Fibroblast of the aortic adventitia (primary cell): ENCODE results near the gene ACTR6. TPM values are rescaled to one million over a fixed set of nuclear protein-coding genes. Genes with fewer than 3 reads are reported as not detected.
A peak's percentile ranks its signal among the peaks of the same experiment; 100 is the strongest.
"Not testable (repeated sequence)": the region's sequence is repeated elsewhere in the genome, so short reads cannot be mapped to it uniquely, and the experiment has no call there.

Experiments
- DNase-seq: peaks from one replicate; pipeline ENCODE4 v3.0.0-alpha.2; 2010; ENCODE audit warnings: low read depth
- H3K4me3 ChIP-seq: 2 replicates; pipeline ENCODE4 v1.5.1; 2011; ENCODE audit warnings: low read depth, mild to moderate bottlenecking, control low read depth, low read length, moderate library complexity
- total RNA-seq: library from RNA; depleted of rRNA; stranded (reverse); fragments of >200 nt; gene quantifications from 2 replicates; pipeline ENCODE4 v1.2.3, GENCODE V29; 2012; ENCODE audit warnings: low replicate concordance
- TF ChIP-seq, protein P1 (sequence below): IDR thresholded peaks from 2 replicates; pipeline ENCODE4 v1.5.1; 2011; ENCODE audit warnings: mild to moderate bottlenecking, low read length, control low read depth, inconsistent platforms; ENCODE audit not compliant: insufficient read depth

Gene ACTR6
- total RNA-seq, 1 donor: 30.0 TPM

DNA sequence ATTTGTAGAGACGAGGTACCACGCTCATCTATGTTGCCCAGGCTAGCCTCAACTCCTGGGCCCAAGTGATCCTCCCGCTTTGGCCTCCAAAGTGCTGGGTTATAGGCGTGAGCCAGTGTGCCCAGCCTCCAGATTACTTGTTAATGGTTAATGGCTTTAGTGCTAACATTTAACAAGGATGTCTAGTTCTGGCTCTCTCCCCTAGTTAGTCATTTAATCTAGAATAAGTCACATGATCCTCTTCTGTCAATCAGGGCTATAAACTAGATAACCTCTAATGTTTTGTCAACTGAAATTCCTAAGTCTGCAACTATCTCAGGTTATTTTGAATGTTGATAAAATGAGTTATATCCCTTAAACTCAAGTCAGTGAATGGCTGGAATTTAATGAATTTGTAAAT lies 15.7 kb downstream of the ACTR6 start:
- H3K4me3 ChIP-seq: no peak overlapping the region
- TF ChIP-seq, protein P1, sequence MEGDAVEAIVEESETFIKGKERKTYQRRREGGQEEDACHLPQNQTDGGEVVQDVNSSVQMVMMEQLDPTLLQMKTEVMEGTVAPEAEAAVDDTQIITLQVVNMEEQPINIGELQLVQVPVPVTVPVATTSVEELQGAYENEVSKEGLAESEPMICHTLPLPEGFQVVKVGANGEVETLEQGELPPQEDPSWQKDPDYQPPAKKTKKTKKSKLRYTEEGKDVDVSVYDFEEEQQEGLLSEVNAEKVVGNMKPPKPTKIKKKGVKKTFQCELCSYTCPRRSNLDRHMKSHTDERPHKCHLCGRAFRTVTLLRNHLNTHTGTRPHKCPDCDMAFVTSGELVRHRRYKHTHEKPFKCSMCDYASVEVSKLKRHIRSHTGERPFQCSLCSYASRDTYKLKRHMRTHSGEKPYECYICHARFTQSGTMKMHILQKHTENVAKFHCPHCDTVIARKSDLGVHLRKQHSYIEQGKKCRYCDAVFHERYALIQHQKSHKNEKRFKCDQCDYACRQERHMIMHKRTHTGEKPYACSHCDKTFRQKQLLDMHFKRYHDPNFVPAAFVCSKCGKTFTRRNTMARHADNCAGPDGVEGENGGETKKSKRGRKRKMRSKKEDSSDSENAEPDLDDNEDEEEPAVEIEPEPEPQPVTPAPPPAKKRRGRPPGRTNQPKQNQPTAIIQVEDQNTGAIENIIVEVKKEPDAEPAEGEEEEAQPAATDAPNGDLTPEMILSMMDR: no peak
- no peak for DNase-seq

DNA sequence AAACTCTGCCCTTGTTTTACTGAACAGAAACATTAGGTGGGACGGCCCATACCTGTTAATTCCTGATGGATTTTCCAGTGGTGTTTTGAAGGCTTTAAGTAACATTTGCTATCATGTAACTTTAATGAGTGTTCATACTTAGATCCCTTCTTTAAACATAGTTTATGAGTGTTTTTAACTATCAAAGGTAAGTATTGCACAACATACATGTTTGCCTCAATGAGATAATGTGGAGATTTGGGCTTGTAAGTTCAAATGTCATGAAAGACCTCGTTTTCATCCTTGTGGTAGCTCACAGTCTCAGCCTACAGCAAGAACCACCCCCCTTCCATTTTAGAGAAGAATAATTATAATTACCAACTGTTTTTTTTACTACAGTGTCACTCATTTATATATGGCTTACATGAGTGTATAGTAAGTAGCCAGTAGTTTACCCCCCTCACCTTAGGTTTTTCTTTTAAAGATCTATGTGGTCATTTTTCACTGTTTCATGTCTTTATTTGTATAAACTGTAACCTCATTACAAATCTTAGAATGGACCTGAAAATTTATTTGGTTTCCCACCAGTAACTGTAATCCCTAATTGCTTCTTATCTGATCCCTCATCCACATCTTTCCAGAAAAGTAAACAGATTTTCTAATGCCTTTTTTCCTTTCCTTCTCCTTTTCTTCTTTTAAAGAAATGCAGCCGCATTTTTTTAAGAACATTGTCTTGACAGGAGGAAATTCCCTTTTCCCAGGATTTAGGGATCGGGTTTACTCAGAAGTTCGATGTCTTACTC lies 18.9 kb downstream of the ACTR6 start:
- no peak overlapping the region for H3K4me3 ChIP-seq
- TF ChIP-seq, protein P1: no peak
- no peak for DNase-seq

DNA sequence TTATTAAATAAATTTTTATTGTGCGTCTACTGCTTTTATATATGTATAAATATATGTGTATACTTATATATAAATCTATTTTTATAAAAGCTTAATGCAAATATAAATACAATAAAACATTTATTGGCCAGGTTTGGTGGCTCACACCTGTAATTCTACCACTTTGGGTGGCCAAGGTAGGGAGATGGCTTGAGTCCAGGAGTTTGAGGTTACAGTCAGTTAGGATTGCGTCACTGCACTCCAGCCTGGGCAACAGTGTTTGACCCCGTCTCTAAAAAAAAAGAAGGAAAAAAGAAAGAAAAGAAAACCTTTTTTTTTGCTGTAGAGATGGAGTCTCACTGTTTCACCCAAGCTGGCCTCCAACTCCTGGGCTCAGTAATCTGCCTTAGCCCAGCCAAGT lies 20.9 kb downstream of the ACTR6 start:
- no peak for DNase-seq
- no peak overlapping the region for H3K4me3 ChIP-seq
- TF ChIP-seq, protein P1: no peak

DNA sequence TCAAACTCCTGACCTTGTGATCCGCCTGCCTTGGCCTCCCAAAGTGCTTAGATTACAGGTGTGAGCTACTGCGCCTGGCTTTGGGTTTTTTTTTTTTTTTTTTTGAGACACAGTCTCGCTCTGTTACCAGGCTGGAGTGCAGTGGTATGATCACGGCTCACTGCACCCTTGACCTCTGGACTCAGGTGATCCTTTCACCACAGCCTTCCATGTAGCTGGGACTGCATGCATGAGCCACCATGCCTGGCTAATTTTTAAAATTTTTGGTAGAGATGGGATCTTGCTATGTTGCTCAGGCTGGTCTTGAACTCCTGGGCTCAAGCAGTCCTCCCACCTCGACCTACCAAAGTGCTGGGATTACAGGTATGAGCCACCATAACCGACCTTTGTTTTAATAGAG lies 21.6 kb downstream of the ACTR6 start:
- not testable (repeated sequence) for H3K4me3 ChIP-seq, DNase-seq

DNA sequence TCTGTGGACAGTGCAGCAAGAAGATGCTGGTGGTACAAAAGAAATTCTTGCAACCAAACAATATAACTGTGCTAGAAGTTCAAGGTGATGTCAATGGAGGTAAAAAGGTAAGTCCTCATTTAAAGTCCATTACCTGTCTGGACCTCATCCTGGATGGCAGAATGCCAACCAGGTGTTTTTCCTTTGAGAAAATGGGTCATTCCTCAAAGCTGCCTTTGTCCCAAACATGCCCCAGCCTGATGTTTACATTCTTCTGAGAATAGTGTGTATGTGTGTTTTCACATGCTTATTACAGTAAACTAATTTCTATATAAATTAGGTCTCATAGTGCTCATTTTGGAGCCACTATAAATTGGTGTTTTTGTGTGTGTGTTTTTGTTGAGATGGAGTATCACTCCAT lies 24.9 kb downstream of the ACTR6 start:
- TF ChIP-seq, protein P1: no peak
- H3K4me3 ChIP-seq: no peak overlapping the region
- no peak for DNase-seq

DNA sequence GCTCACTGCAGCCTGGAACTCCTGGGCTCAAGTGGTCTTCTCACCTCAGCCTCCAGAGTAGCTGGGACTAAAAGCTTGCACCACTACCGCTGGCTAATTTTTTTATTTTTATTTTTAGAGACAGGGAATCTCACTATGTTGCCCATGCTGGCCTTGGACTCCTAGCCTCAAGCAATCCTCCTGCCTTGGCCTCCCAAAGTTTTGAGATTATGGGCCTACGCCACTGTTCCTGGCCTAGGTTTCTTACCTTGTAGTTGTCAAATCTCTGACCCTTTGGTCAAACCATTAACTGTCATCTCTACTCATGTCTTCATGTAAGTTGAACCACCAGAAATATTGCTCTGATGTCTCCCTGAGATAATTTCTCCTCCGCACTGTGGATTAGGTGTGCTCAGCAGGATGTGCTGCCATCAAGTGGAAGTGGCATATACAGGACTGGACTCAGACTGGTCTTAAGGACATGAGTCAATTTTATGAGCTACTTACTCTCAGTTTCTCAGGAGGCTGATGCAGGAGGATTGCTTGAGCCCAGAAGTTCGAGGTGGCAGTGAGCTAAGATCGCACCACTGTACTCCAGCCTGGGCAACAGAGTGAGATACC lies 28.5 kb downstream of the ACTR6 start:
- peak; percentile 4 for DNase-seq
- TF ChIP-seq, protein P1: no peak

DNA sequence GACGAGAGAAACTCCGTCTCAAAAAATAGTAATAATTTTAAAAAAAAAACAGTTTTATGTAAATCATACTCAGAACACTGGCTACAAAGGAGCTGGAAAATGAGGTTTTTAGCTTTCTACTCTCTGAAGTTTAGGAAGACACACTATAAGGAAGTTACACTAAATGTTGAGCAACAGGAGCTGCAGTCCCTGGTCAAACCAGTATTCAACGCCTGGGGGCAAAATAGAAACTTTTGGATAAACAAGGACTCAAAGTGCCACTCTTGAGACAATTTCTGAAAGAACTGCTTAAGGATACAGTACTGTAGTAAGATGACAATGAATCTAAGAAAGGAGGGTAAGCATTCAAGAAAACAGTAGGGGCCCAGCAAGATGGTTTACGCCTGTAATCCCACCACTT lies 29.3 kb downstream of the ACTR6 start:
- no peak overlapping the region for H3K4me3 ChIP-seq
- TF ChIP-seq, protein P1: no peak
- DNase-seq: no peak

More for the DNA sequence above, 28.5 kb downstream of the ACTR6 start:
- H3K4me3 ChIP-seq: no peak overlapping the region

DNA sequence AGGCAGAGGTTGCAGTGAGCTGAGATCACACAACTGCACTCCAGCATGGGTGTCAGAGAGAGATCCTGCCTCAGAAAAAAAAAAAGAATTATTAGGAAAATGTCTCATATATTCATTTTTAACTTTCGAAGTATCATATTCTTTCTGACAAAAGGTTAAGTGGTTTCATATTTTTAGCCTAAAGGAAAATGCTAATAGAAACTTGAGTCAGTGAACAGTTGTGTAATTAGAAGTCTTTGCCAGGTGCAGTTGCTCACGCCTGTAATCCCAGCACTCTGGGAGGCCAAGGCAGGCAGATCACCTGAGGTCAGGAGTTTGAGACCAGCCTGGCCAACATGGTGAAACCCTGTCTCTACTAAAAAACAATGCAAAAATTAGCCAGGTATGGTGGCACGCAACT lies 31.3 kb downstream of the ACTR6 start:
- DNase-seq, H3K4me3 ChIP-seq: not testable (repeated sequence)
